Measurements from ENCODE around the gene MAGI1. TPM values are rescaled to one million over a fixed set of nuclear protein-coding genes. Genes with fewer than 3 reads are reported as not detected.

Gene MAGI1
- total RNA-seq, 2 experiments from 2014 or later, result 0.04 TPM; not detected in 1

GRCh38 chr3:65820600-65820999 lies 218.1 kb downstream of the MAGI1 start:
- CTCF ChIA-PET, result no interaction called here
- Mint-ChIP-seq H3K27ac (no peak overlapping the region), H3K4me1 (no peaks in the 10 kb centered on the region), H3K4me3 (no peak overlapping the region), H3K36me3 (ENCODE audit: low read depth) (no peaks in the 10 kb centered on the region), H3K27me3 (no peaks in the 10 kb centered on the region), H3K9me3 (no peaks in the 10 kb centered on the region)
- no peak for DNase-seq
- POLR2A ChIA-PET, result no interaction called here

GRCh38 chr3:65819896-65820295 lies 218.8 kb downstream of the MAGI1 start:
- H3K36me3 Mint-ChIP-seq (ENCODE audit: low read depth), result no peaks in the 10 kb centered on the region
- no peak for DNase-seq
- H3K27me3 Mint-ChIP-seq, result no peaks in the 10 kb centered on the region
- H3K9me3 Mint-ChIP-seq, result no peaks in the 10 kb centered on the region
- no peaks in the 10 kb centered on the region for H3K4me1 Mint-ChIP-seq
- H3K27ac Mint-ChIP-seq, result no peak overlapping the region
- ChIA-PET POLR2A (no interaction called here), CTCF (no interaction called here)
- H3K4me3 Mint-ChIP-seq, result no peak overlapping the region

GRCh38 chr3:65817553-65818126 lies 221.1 kb downstream of the MAGI1 start:
- DNase-seq, result no peak
- H3K27me3 Mint-ChIP-seq, result no peaks in the 10 kb centered on the region
- H3K36me3 Mint-ChIP-seq (ENCODE audit: low read depth), result no peaks in the 10 kb centered on the region
- no peak overlapping the region for H3K4me3 Mint-ChIP-seq
- no peaks in the 10 kb centered on the region for H3K9me3 Mint-ChIP-seq
- H3K4me1 Mint-ChIP-seq, result no peaks in the 10 kb centered on the region
- ChIA-PET POLR2A (no interaction called here), CTCF (no interaction called here)
- no peak overlapping the region for H3K27ac Mint-ChIP-seq

GRCh38 chr3:65816208-65816607 lies 222.5 kb downstream of the MAGI1 start:
- POLR2A ChIA-PET, result interaction anchor here (0.6 kb wide), 1 partner anchor 9 kb away, joined by 5 read pairs; no protein-coding TSS in a partner anchor
- H3K4me3 Mint-ChIP-seq, result no peak overlapping the region
- CTCF ChIA-PET, result no interaction called here
- H3K4me1 Mint-ChIP-seq, result no peaks in the 10 kb centered on the region
- H3K9me3 Mint-ChIP-seq, result no peaks in the 10 kb centered on the region
- H3K36me3 Mint-ChIP-seq (ENCODE audit: low read depth), result no peaks in the 10 kb centered on the region
- no peaks in the 10 kb centered on the region for H3K27me3 Mint-ChIP-seq
- DNase-seq, result no peak
- no peak overlapping the region for H3K27ac Mint-ChIP-seq

- ChIA-PET CTCF (no interaction called here), POLR2A (no interaction called here)
- no peaks in the 10 kb centered on the region for H3K4me1 Mint-ChIP-seq
- no peak for DNase-seq
- no peaks in the 10 kb centered on the region for H3K9me3 Mint-ChIP-seq
- no peaks in the 10 kb centered on the region for H3K27me3 Mint-ChIP-seq
- no peak overlapping the region for H3K27ac Mint-ChIP-seq
- no peak overlapping the region for H3K4me3 Mint-ChIP-seq
- no peaks in the 10 kb centered on the region for H3K36me3 Mint-ChIP-seq (ENCODE audit: low read depth)
Observed at GRCh38 chr3:65814845-65815578, 223.7 kb downstream of the MAGI1 start.

- Mint-ChIP-seq H3K36me3 (ENCODE audit: low read depth) (no peaks in the 10 kb centered on the region), H3K27me3 (no peaks in the 10 kb centered on the region), H3K4me3 (no peak overlapping the region), H3K27ac (no peak overlapping the region), H3K9me3 (no peaks in the 10 kb centered on the region), H3K4me1 (no peaks in the 10 kb centered on the region)
- ChIA-PET POLR2A (no interaction called here), CTCF (no interaction called here)
- DNase-seq, result no peak
Observed at GRCh38 chr3:65811892-65812291, 226.8 kb downstream of the MAGI1 start.

- ChIA-PET POLR2A (no interaction called here), CTCF (no interaction called here)
- H3K27ac Mint-ChIP-seq, result no peak overlapping the region
- H3K36me3 Mint-ChIP-seq (ENCODE audit: low read depth), result no peaks in the 10 kb centered on the region
- no peaks in the 10 kb centered on the region for H3K9me3 Mint-ChIP-seq
- H3K4me1 Mint-ChIP-seq, result no peaks in the 10 kb centered on the region
- no peak for DNase-seq
- H3K27me3 Mint-ChIP-seq, result no peaks in the 10 kb centered on the region
- H3K4me3 Mint-ChIP-seq, result no peak overlapping the region
Observed at GRCh38 chr3:65811086-65811761, 227.5 kb downstream of the MAGI1 start.

GRCh38 chr3:65810302-65810701 lies 228.4 kb downstream of the MAGI1 start:
- POLR2A ChIA-PET, result no interaction called here
- H3K9me3 Mint-ChIP-seq, result peaks cover 4% of the 10 kb centered on the region
- H3K27me3 Mint-ChIP-seq, result no peaks in the 10 kb centered on the region
- no peak overlapping the region for H3K4me3 Mint-ChIP-seq
- no peak for DNase-seq
- no peaks in the 10 kb centered on the region for H3K4me1 Mint-ChIP-seq
- no peaks in the 10 kb centered on the region for H3K36me3 Mint-ChIP-seq (ENCODE audit: low read depth)
- H3K27ac Mint-ChIP-seq, result no peak overlapping the region
- CTCF ChIA-PET, result no interaction called here

- Mint-ChIP-seq H3K4me3 (no peak overlapping the region), H3K27me3 (no peaks in the 10 kb centered on the region), H3K36me3 (ENCODE audit: low read depth) (no peaks in the 10 kb centered on the region), H3K27ac (no peak overlapping the region), H3K4me1 (no peaks in the 10 kb centered on the region), H3K9me3 (peaks cover 5% of the 10 kb centered on the region)
- CTCF ChIA-PET, result no interaction called here
- POLR2A ChIA-PET, result no interaction called here
- DNase-seq, result no peak
Observed at GRCh38 chr3:65809641-65810150, 229.0 kb downstream of the MAGI1 start.

GRCh38 chr3:65808824-65809223 lies 229.9 kb downstream of the MAGI1 start:
- no peaks in the 10 kb centered on the region for H3K36me3 Mint-ChIP-seq (ENCODE audit: low read depth)
- peaks cover 5% of the 10 kb centered on the region for H3K9me3 Mint-ChIP-seq
- no peaks in the 10 kb centered on the region for H3K27me3 Mint-ChIP-seq
- no peak overlapping the region for H3K4me3 Mint-ChIP-seq
- no peak for DNase-seq
- CTCF ChIA-PET, result no interaction called here
- no peaks in the 10 kb centered on the region for H3K4me1 Mint-ChIP-seq
- no peak overlapping the region for H3K27ac Mint-ChIP-seq
- POLR2A ChIA-PET, result no interaction called here

- Mint-ChIP-seq H3K27ac (no peak overlapping the region), H3K36me3 (ENCODE audit: low read depth) (no peaks in the 10 kb centered on the region), H3K27me3 (no peaks in the 10 kb centered on the region), H3K4me3 (no peak overlapping the region), H3K9me3 (peaks cover 5% of the 10 kb centered on the region), H3K4me1 (no peaks in the 10 kb centered on the region)
- DNase-seq, result no peak
- ChIA-PET POLR2A (no interaction called here), CTCF (no interaction called here)
Observed at GRCh38 chr3:65808407-65808806, 230.3 kb downstream of the MAGI1 start.

GRCh38 chr3:65807225-65807624 lies 231.5 kb downstream of the MAGI1 start:
- ChIA-PET POLR2A (no interaction called here), CTCF (no interaction called here)
- H3K27ac Mint-ChIP-seq, result no peak overlapping the region
- no peaks in the 10 kb centered on the region for H3K27me3 Mint-ChIP-seq
- no peak overlapping the region for H3K4me3 Mint-ChIP-seq
- no peaks in the 10 kb centered on the region for H3K4me1 Mint-ChIP-seq
- peaks cover 5% of the 10 kb centered on the region for H3K9me3 Mint-ChIP-seq
- no peaks in the 10 kb centered on the region for H3K36me3 Mint-ChIP-seq (ENCODE audit: low read depth)
- DNase-seq, result no peak

GRCh38 chr3:65806600-65806999 lies 232.1 kb downstream of the MAGI1 start:
- Mint-ChIP-seq H3K4me3 (no peak overlapping the region), H3K27me3 (no peaks in the 10 kb centered on the region), H3K27ac (no peak overlapping the region), H3K36me3 (ENCODE audit: low read depth) (no peaks in the 10 kb centered on the region), H3K9me3 (peaks cover 5% of the 10 kb centered on the region), H3K4me1 (no peaks in the 10 kb centered on the region)
- DNase-seq, result no peak
- ChIA-PET CTCF (interaction anchor here (0.8 kb wide), 1 partner anchor 16 kb away, joined by 3 read pairs; no protein-coding TSS in a partner anchor), POLR2A (interaction anchor here (0.6 kb wide), 1 partner anchor 347 kb away, joined by 3 read pairs; no protein-coding TSS in a partner anchor)

All from activated CD4-positive, alpha-beta T cell treated with anti-CD3 and anti-CD28 coated beads, Interleukin-2, amount 10 ng/mL, durations not matched to agents 7 days and 5 days (primary cell).